ENCODE measurements around the gene BBS9. TPM values are rescaled to one million over a fixed set of nuclear protein-coding genes. Genes with fewer than 3 reads are reported as not detected.

Gene BBS9
- total and polyA plus RNA-seq, 2 experiments from 2014 or later, result 27.2 to 66.1 TPM

- no peak overlapping the region for H3K27ac Mint-ChIP-seq
- DNase-seq (ENCODE audit: low spot score), result no peak
- H2AFZ ChIP-seq, result no peak overlapping the region
- H3K36me3 ChIP-seq (ENCODE audit: insufficient read depth), result no peaks in the 10 kb centered on the region
- no peaks in the 10 kb centered on the region for H3K4me1 Mint-ChIP-seq
- no peaks in the 10 kb centered on the region for H3K36me3 Mint-ChIP-seq (ENCODE audit: low read depth)
- H3K9me2 ChIP-seq (ENCODE audit: insufficient read depth), result no peaks in the 10 kb centered on the region
- no peak overlapping the region for H3K4me2 ChIP-seq
- H3K4me3 Mint-ChIP-seq, result no peak overlapping the region
- H3K9me3 Mint-ChIP-seq, result no peaks in the 10 kb centered on the region
- no peak overlapping the region for H3K27ac ChIP-seq (ENCODE audit: low read depth)
- no peak for ATAC-seq
- H3K4me1 ChIP-seq (ENCODE audit: insufficient read depth), result no peaks in the 10 kb centered on the region
- H3K27me3 Mint-ChIP-seq (ENCODE audit: insufficient read depth, low read depth, poor library complexity), result peaks cover 3% of the 10 kb centered on the region
- H3K79me2 ChIP-seq (replicated peaks; ENCODE audit: insufficient read depth), result no peaks in the 10 kb centered on the region
- no peaks in the 10 kb centered on the region for H3K27me3 ChIP-seq (ENCODE audit: insufficient read depth)
- H4K20me1 ChIP-seq (replicated peaks; ENCODE audit: insufficient read depth), result no peaks in the 10 kb centered on the region
- H3F3A ChIP-seq (replicated peaks; ENCODE audit: low read depth), result no peaks in the 10 kb centered on the region
- no peak for TF ChIP-seq ETS1 (IDR thresholded peaks at IDR 0.05)
- TF ChIP-seq NANOG (IDR thresholded peaks at IDR 0.05; ENCODE audit: borderline replicate concordance), result no peak
- TF ChIP-seq EZH2phosphoT487 (IDR thresholded peaks at IDR 0.05; ENCODE audit: unreplicated experiment), result no peak
- TF ChIP-seq CTCF (conservative IDR thresholded peaks at IDR 0.05; ENCODE audit: low read depth in 2 of 2), result no peak
- no peak for TF ChIP-seq EZH2 (IDR thresholded peaks at IDR 0.05; ENCODE audit: low read depth, unreplicated experiment)
- no peak for TF ChIP-seq CREB1 (CRISPR knock-in tag; IDR thresholded peaks at IDR 0.05; ENCODE audit: low read depth)
- no peak for TF ChIP-seq STAT1 (IDR thresholded peaks at IDR 0.05; ENCODE audit: unreplicated experiment)
- TF ChIP-seq ZNF331 (CRISPR knock-in tag; IDR thresholded peaks at IDR 0.05; ENCODE audit: low read depth), result no peak
- no peak for TF ChIP-seq ZNF462 (CRISPR knock-in tag; IDR thresholded peaks at IDR 0.05)
- TF ChIP-seq REST (IDR thresholded peaks at IDR 0.05; ENCODE audit: unreplicated experiment), result no peak
- no peak for TF ChIP-seq POLR2AphosphoS5 (IDR thresholded peaks at IDR 0.05; ENCODE audit: low read depth)
- TF ChIP-seq JUNB (IDR thresholded peaks at IDR 0.05; ENCODE audit: unreplicated experiment), result no peak
- no peak for TF ChIP-seq ZNF114 (CRISPR knock-in tag; IDR thresholded peaks at IDR 0.05)
- no peak overlapping the region for H3K4me3 ChIP-seq
Observed at GRCh38 chr7:33336820-33337219, 207.5 kb downstream of the BBS9 start.

Data from GM23338 (cell line).